Measurements from ENCODE around the gene SLC50A1. TPM values are rescaled to one million over a fixed set of nuclear protein-coding genes. Genes with fewer than 3 reads are reported as not detected.

The SLC50A1 gene
- total and polyA plus RNA-seq, 4 experiments from 2014 or later, result 20.1 to 91.7 (median 36.6) TPM

DNA sequence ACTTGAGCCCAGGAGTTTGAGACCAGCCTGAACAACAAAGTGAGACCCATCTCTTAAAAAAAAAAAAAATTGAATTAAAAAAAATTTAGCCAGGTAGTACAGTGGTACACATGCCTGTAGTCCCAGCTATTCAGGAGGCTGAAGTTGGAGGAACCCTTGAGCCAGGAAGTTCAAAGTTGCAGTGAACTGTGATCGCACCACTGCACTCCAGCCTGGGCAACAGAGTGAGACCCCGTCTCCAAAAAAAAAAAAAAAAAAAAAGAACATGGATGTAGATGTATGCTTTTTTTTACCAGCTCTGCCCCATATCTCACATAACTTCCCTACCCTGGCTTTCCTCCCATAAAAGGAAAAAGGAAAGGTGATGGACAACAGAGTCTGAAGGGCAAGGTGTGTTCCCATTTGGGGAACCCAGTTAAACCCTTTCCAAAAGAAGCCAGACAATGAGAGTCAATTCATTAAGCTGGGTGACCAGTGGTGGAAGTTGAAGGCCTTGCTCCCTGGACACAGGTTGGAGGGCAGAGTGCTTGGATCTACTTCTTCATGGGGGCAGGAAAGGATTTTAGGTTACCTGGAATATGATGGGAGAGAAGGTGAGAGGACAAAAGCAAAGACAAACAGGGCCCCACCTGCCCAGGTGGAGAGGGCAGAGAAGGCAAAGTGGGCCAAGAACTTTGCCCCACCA is 34.6 kb downstream of the SLC50A1 start:
- no peaks in the 10 kb centered on the region for H3K27me3 Mint-ChIP-seq
- peak overlapping the region in 3 of 7 donors; percentile 13 to 74 (median 70) for H3K27ac Mint-ChIP-seq
- peak overlapping the region in 5 of 8 donors; percentile 9 to 54 (median 36) for H3K4me3 Mint-ChIP-seq
- H3K36me3 ChIP-seq (ENCODE audit: insufficient read depth, low read length), result peaks cover 18% of the 10 kb centered on the region
- ChIA-PET POLR2A (ENCODE audit: partially characterized antibody) (interaction anchor here (1.0 to 1.1 kb wide), 2 partner anchors 34 to 119 kb away, joined by 3 to 4 read pairs; partner anchors contain the start of genes ADAM15 and SLC50A1), CTCF (ENCODE audit: partially characterized antibody) (interaction anchor here (1.1 to 12.5 kb wide), 4 partner anchors 23 to 85 kb away, joined by 3 to 229 read pairs (median 74); no protein-coding TSS in a partner anchor)
- peaks cover 31 to 55% (median 44%) of the 10 kb centered on the region in 4 donors for H3K4me1 Mint-ChIP-seq
- H3K4me1 ChIP-seq (ENCODE audit: insufficient read depth, low read length), result peaks cover 40% of the 10 kb centered on the region
- H3K9me3 ChIP-seq (ENCODE audit: control insufficient read depth in 1 of 2, low read length in 2 of 2), result no peaks in the 10 kb centered on the region
- no peak overlapping the region for H3K27ac ChIP-seq (ENCODE audit: low read depth, low read length)
- H3K36me3 Mint-ChIP-seq, result peaks cover 15 to 31% of the 10 kb centered on the region in 2 donors
- DNase-seq, result no peak
- H3K4me3 ChIP-seq (ENCODE audit: low read length in 2 of 2), result no peak overlapping the region
- H3K9me3 Mint-ChIP-seq, result peaks cover 0 to 2% (median 0%) of the 10 kb centered on the region in 8 donors
- no peaks in the 10 kb centered on the region for H3K27me3 ChIP-seq (ENCODE audit: insufficient read depth, low read length)
- intact Hi-C loops (cut with micrococcal nuclease), result loop anchor here (5.0 to 10.0 kb wide), 3 partner anchors 37 to 155 kb away; partner anchors contain the start of genes MTX1, RUSC1 and THBS3

DNA sequence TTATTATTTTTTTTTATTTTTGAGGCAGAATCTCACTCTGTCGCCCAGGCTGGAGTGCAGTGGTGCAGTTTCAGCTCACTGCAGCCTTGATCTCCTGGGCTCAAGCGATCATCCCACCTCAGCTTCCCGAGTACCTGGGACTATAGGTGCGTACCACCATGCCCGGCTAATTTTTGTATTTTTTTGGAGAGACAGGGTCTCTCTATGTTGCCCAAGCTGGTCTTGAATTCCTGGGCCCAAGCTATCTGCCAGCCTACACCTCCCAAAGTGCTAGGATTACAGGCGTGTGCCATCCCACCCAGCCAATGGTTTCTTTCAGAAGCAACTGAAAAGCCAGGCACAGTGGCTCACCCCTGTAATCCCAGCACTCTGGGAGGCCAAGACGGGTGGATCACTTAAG is 35.2 kb downstream of the SLC50A1 start:
- H3K27ac Mint-ChIP-seq, result peak overlapping the region in 2 of 7 donors; percentile 13 to 36
- Histone ChIP-seq H3K36me3 (ENCODE audit: insufficient read depth, low read length) (peaks cover 18% of the 10 kb centered on the region), H3K4me3 (ENCODE audit: low read length in 2 of 2) (no peak overlapping the region), H3K27ac (ENCODE audit: low read depth, low read length) (no peak overlapping the region), H3K4me1 (ENCODE audit: insufficient read depth, low read length) (peaks cover 46% of the 10 kb centered on the region), H3K27me3 (ENCODE audit: insufficient read depth, low read length) (no peaks in the 10 kb centered on the region), H3K9me3 (ENCODE audit: control insufficient read depth in 1 of 2, low read length in 2 of 2) (no peaks in the 10 kb centered on the region)
- H3K36me3 Mint-ChIP-seq, result peaks cover 15 to 31% of the 10 kb centered on the region in 2 donors
- H3K4me3 Mint-ChIP-seq, result no peak overlapping the region
- H3K4me1 Mint-ChIP-seq, result peaks cover 31 to 60% (median 45%) of the 10 kb centered on the region in 4 donors
- H3K9me3 Mint-ChIP-seq, result peaks cover 0 to 2% (median 0%) of the 10 kb centered on the region in 8 donors
- no peaks in the 10 kb centered on the region for H3K27me3 Mint-ChIP-seq
- CTCF ChIA-PET (ENCODE audit: partially characterized antibody), result interaction anchor here (1.2 to 12.5 kb wide), 3 partner anchors 22 to 86 kb away, joined by 4 to 229 read pairs (median 145); no protein-coding TSS in a partner anchor
- POLR2A ChIA-PET (ENCODE audit: partially characterized antibody), result interaction anchor here (1.0 to 1.1 kb wide), 2 partner anchors 35 to 120 kb away, joined by 3 to 4 read pairs; partner anchors contain the start of genes ADAM15 and SLC50A1
- DNase-seq, result no peak
- intact Hi-C loops (cut with micrococcal nuclease), result loop anchor here (5.0 to 10.0 kb wide), 3 partner anchors 36 to 154 kb away; partner anchors contain the start of genes MTX1, RUSC1 and THBS3

DNA sequence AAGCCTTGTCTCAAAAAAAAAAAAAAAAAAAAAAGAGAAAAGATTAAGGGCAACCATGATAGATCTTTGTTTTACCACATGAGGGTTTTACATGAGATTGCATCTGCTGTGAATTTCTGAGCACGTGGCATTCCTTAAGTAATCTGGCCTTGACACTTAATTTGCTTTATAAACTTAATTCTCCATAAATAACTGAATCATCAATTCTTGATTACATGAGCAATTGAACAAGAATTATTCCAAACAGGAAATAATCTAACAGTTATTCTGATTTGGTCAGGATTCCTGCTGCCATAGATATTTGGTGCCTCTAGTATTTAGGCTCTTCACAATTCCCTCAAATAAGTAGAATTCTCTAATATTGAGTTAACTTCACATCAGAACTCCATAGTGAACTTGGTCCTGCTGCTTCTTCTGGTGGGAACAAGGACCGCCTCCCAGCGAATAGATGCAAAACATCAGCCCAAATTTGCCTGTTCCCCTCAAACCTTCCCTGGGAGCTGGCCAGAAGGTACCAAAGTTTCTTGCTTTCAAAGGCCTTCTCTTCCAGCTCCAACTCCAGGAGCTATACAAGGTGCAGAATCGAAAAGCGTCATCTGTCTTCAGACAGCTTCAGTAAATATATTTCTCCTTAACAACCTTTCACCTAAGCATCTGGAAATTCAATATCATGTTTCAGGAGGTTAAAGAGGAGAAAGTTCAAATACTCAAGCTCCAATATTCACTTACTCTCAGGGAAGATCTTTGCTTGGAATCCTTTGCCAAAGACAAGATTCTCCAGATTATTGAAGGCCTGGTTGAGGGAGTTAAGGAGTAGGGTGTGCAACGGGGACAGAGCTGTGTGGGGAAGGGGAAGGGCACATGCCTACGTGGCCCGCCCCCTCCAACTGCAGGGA is 36.4 kb downstream of the SLC50A1 start:
- H3K36me3 ChIP-seq (ENCODE audit: insufficient read depth, low read length), result peaks cover 21% of the 10 kb centered on the region
- intact Hi-C loops (cut with micrococcal nuclease), result loop anchor here (2.0 to 10.0 kb wide), 4 partner anchors 35 to 153 kb away; partner anchors contain the start of genes MTX1, RUSC1 and THBS3
- CTCF ChIA-PET (ENCODE audit: partially characterized antibody), result interaction anchor here (0.8 to 12.5 kb wide), 27 partner anchors 9 to 679 kb away, joined by 3 to 229 read pairs (median 7); partner anchors contain the start of genes ADAM15, MTX1, PBXIP1 and SLC50A1
- peak overlapping the region; percentile 87 for H3K27ac ChIP-seq (ENCODE audit: low read depth, low read length)
- peaks cover 15 to 39% of the 10 kb centered on the region in 2 donors for H3K36me3 Mint-ChIP-seq
- no peaks in the 10 kb centered on the region for H3K27me3 Mint-ChIP-seq
- no peak for DNase-seq
- H3K4me1 Mint-ChIP-seq, result peaks cover 37 to 68% (median 54%) of the 10 kb centered on the region in 4 donors
- POLR2A ChIA-PET (ENCODE audit: partially characterized antibody), result interaction anchor here (1.0 to 4.6 kb wide), 15 partner anchors 22 to 235 kb away, joined by 3 to 35 read pairs (median 7); partner anchors contain the start of genes ADAM15, EFNA4, MTX1 and PMVK
- H3K4me3 ChIP-seq (ENCODE audit: low read length in 2 of 2), result peak overlapping the region; percentile 83 to 93
- H3K27me3 ChIP-seq (ENCODE audit: insufficient read depth, low read length), result no peaks in the 10 kb centered on the region
- H3K4me1 ChIP-seq (ENCODE audit: insufficient read depth, low read length), result peaks cover 57% of the 10 kb centered on the region
- peak overlapping the region; percentile 96 to 100 (median 99) for H3K4me3 Mint-ChIP-seq
- peak overlapping the region; percentile 97 to 100 (median 99) for H3K27ac Mint-ChIP-seq
- no peaks in the 10 kb centered on the region for H3K9me3 ChIP-seq (ENCODE audit: control insufficient read depth in 1 of 2, low read length in 2 of 2)
- H3K9me3 Mint-ChIP-seq, result peaks cover 0 to 2% (median 0%) of the 10 kb centered on the region in 8 donors

DNA sequence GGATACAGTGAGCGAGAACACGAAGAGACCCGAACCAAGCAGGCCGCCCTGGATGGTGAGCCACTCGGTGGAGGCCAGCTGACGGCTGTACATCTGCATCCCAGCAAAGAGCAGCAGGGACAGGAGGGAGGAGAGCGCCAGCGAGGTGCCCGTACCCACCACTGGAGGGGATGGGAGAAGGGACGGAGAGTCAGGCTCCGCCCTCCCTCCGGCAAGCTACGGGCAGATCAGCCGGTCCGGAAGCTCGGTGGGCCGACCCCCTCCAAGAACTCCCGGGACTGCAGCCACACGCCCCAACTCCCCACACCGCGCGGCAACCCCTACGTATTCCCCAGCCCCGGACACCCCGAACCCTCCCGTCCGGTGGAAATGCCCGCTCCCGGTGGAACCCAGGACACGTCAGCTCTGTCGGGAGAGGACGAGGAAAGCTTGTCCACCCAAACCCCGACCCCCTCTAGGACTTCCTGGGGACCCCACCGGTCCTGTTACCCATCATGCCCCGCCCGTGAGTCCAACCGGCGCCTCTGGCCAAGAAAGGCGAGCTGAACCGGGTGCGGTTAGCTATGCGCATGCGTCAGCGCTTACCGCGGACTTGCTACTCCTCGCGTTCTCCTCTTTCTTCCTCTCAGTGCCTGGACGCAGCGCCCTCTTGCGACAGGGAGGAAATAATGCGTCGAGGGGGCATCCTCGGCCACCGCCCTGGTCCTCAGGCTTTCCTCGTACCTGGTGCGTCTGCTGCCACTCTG is 37.3 kb downstream of the SLC50A1 start, which contains the start of gene KRTCAP2:
Gene KRTCAP2, minus strand, starts transcription at position 573 of the 746 bp plus-strand sequence. Its CDS starts 80 bp downstream, at position 493.
- intact Hi-C loops (cut with micrococcal nuclease), result loop anchor here (1.0 to 10.0 kb wide), 5 partner anchors 34 to 152 kb away; partner anchors contain the start of genes MTX1, RUSC1, SLC50A1 and THBS3
- H3K27ac Mint-ChIP-seq, result peak within 1 kb of the TSS; percentile 97 to 100 (median 99)
- H3K4me3 ChIP-seq (ENCODE audit: low read length in 2 of 2), result peak within 1 kb of the TSS; percentile 83 to 93
- CTCF ChIA-PET (ENCODE audit: partially characterized antibody), result interaction anchor here (0.7 to 12.5 kb wide), 36 partner anchors 10 to 838 kb away, joined by 3 to 229 read pairs (median 5); partner anchors contain the start of genes ADAM15, MTX1, PBXIP1 and SCAMP3
- POLR2A ChIA-PET (ENCODE audit: partially characterized antibody), result interaction anchor here (0.8 to 4.6 kb wide), 20 partner anchors 21 to 236 kb away, joined by 3 to 35 read pairs (median 5); partner anchors contain the start of genes ADAM15, EFNA4, LENEP and MTX1
- no peaks in the 10 kb centered on the region for H3K27me3 ChIP-seq (ENCODE audit: insufficient read depth, low read length)
- peaks cover 0 to 1% (median 0%) of the 10 kb centered on the region in 8 donors for H3K9me3 Mint-ChIP-seq
- H3K9me3 ChIP-seq (ENCODE audit: control insufficient read depth in 1 of 2, low read length in 2 of 2), result no peaks in the 10 kb centered on the region
- H3K4me3 Mint-ChIP-seq, result peak within 1 kb of the TSS; percentile 96 to 100 (median 99)
- H3K27me3 Mint-ChIP-seq, result no peaks in the 10 kb centered on the region
- H3K27ac ChIP-seq (ENCODE audit: low read depth, low read length), result peak within 1 kb of the TSS; percentile 87
- peaks cover 31 to 64% (median 47%) of the 10 kb centered on the region in 4 donors for H3K4me1 Mint-ChIP-seq
- peaks cover 20 to 41% of the 10 kb centered on the region in 2 donors for H3K36me3 Mint-ChIP-seq
- peaks cover 28% of the 10 kb centered on the region for H3K36me3 ChIP-seq (ENCODE audit: insufficient read depth, low read length)
- DNase-seq, result peak; percentile 92 to 95 (median 93)
- peaks cover 52% of the 10 kb centered on the region for H3K4me1 ChIP-seq (ENCODE audit: insufficient read depth, low read length)

DNA sequence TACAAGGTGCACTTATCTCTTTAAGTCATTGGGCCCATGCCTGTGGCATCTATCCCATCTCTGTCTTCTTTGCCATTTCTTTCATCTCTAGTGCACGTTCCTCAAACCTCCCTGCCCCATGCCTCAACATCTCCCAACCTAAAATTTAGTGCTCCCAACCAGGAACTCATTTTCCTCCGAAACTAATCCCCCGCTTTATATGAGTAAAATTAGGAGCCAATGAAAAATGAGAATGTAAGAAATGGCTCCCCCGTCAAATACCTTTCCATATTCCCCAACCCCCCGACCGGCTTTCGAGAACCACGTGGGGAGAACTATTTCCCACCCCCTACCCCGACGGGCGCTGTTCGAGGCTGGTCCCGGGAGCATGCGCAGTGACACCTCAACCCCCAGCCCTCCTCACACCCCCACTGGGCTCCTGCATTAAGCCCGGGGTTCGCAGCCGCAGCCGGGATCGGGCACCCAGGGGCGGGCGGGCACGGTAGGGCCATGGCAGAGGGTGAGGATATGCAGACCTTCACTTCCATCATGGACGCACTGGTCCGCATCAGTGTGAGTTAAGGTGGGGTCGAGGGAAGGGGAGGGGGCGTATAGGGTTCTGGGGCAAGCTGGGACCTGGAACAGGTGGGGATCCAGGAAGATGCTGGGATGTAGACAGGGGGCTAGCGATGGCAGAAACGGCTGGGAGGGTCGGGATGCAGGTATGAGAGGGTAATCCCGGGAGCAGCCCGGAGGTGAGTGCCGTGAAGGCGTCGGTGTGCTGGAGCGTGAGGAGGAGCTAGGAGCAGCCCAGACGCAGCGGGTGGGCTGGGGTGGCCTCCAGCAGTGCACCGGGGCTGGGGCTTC is 38.0 kb downstream of the SLC50A1 start, which contains the start of gene TRIM46:
Gene TRIM46, plus strand, starts transcription at position 372 of the 846 bp plus-strand sequence. Its CDS starts 118 bp downstream, at position 490.
- Mint-ChIP-seq H3K36me3 (peaks cover 23 to 40% of the 10 kb centered on the region in 2 donors), H3K9me3 (no peaks in the 10 kb centered on the region), H3K27me3 (no peaks in the 10 kb centered on the region), H3K4me3 (peak within 1 kb of the TSS; percentile 96 to 100 (median 99)), H3K4me1 (peaks cover 31 to 62% (median 45%) of the 10 kb centered on the region in 4 donors), H3K27ac (peak within 1 kb of the TSS; percentile 97 to 100 (median 99))
- intact Hi-C loops (cut with micrococcal nuclease), result loop anchor here (1.0 to 10.0 kb wide), 5 partner anchors 34 to 151 kb away; partner anchors contain the start of genes MTX1, RUSC1, SLC50A1 and THBS3
- ChIA-PET CTCF (ENCODE audit: partially characterized antibody) (interaction anchor here (0.7 to 12.5 kb wide), 34 partner anchors 12 to 839 kb away, joined by 3 to 229 read pairs (median 6); partner anchors contain the start of genes DPM3, MTX1, SCAMP3 and SLC50A1), POLR2A (ENCODE audit: partially characterized antibody) (interaction anchor here (0.7 to 4.6 kb wide), 29 partner anchors 20 to 710 kb away, joined by 3 to 48 read pairs (median 5); partner anchors contain the start of genes ADAM15, DPM3, EFNA4 and LENEP)
- Histone ChIP-seq H3K4me3 (ENCODE audit: low read length in 2 of 2) (peak within 1 kb of the TSS; percentile 83 to 93), H3K27ac (ENCODE audit: low read depth, low read length) (peak within 1 kb of the TSS; percentile 87), H3K27me3 (ENCODE audit: insufficient read depth, low read length) (no peaks in the 10 kb centered on the region), H3K4me1 (ENCODE audit: insufficient read depth, low read length) (peaks cover 50% of the 10 kb centered on the region), H3K36me3 (ENCODE audit: insufficient read depth, low read length) (peaks cover 27% of the 10 kb centered on the region), H3K9me3 (ENCODE audit: control insufficient read depth in 1 of 2, low read length in 2 of 2) (no peaks in the 10 kb centered on the region)
- peak in 4 of 5 donors; percentile 54 to 72 (median 56) for DNase-seq

Measured in CD4-positive, alpha-beta memory T cell (primary cell).